ENCODE measurements around the gene PLXND1.

Gene PLXND1

DNA sequence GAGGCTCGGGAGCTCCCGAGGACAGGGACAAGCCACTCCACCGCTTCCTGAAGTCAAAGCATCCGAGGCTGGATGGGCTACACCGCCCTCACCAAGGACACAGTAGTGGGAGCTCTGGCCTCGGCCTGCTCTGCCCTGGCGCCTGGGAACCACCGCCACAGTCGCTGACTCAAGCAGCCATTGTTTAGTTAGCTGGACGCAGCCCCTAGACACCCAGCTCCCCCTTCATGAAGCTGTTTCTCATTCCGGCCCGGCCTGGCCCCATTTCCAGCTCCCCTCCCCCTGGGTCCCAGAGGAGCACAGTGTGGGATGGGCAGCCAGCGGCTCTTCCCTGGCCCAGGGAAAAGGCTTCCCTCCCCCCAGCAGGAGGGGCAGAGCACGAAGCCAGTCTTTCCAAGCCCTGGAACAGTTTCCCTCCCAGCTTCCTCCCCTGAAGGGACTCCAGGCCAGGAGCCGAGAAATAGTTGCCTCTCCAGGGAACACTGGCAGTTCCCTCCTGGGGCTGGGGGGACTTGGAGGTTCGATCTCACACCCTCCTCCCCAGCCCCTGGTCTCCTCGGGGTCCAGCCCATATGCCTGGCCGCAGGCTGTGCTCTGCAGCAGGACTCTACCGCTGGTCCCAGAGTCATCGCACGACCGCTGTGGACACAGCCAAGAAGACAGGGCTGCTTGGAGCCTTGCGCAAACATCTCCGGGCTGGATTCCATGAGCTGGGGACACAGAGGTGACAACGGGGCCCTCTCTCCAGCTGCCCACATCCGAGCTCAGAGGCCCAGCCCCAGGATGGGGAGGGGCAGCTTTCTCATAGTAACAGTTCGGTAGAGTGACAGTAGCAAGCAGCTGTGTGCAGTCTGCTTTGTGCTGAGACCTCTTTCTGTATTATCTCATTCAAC is 10.0 kb downstream of the PLXND1 start:
- DNase-seq (ENCODE audit: insufficient read length) (no peak), FAIRE-seq (no peak)
- no peak for TF ChIP-seq POLR2AphosphoS5 (IDR thresholded peaks at IDR 0.05; ENCODE audit: low read depth, low read length)

DNA sequence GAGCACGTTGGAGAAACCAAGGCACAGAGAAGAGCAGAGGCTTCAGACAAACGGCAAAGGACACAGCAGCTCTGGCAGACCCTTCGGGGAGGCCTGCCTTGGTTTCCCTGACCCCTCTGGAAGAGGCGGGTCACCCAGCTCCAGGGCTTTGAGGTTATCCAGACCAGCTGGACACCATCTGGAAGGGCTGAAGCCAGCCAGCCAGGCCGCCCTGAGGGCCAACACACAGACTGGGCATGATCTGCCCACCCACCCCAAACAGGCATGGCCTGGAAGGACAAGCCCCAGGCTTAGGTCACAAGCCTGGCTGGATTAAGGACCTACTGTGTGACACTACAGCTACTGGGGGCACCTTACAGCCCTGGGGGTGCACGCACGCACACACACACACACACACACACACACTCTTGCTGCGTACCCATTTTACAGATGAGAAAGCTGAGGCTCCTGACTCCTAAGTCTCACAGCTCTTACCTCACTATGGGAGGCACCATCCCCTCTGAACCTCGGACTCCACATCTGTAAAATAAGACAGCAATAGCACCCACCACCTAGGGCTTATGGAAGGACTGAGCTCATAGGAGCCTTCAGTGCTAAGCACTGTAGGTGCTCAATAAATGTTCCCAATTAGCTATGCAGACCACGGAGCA is 10.8 kb downstream of the PLXND1 start:
- no peak for DNase-seq (ENCODE audit: insufficient read length)
- no peak for TF ChIP-seq POLR2A (IDR thresholded peaks at IDR 0.05; ENCODE audit: low read depth, low read length)
- no peak for TF ChIP-seq POLR2AphosphoS5 (IDR thresholded peaks at IDR 0.05; ENCODE audit: low read depth, low read length)
- TF ChIP-seq TAF1 (IDR thresholded peaks at IDR 0.05; ENCODE audit: borderline replicate concordance, low read depth, low read length): no peak
- no peak for FAIRE-seq

GRCh38 chr3:129594907-129595390 is 11.5 kb downstream of the PLXND1 start:
- TF ChIP-seq POLR2AphosphoS5 (IDR thresholded peaks at IDR 0.05; ENCODE audit: low read depth, low read length) (no peak), TAF1 (IDR thresholded peaks at IDR 0.05; ENCODE audit: borderline replicate concordance, low read depth, low read length) (no peak), POLR2A (IDR thresholded peaks at IDR 0.05; ENCODE audit: low read depth, low read length) (no peak)
- DNase-seq (ENCODE audit: insufficient read length) (no peak), FAIRE-seq (no peak)

- FAIRE-seq: no peak
- TF ChIP-seq POLR2A (IDR thresholded peaks at IDR 0.05; ENCODE audit: low read depth, low read length) (no peak), TAF1 (IDR thresholded peaks at IDR 0.05; ENCODE audit: borderline replicate concordance, low read depth, low read length) (no peak), POLR2AphosphoS5 (IDR thresholded peaks at IDR 0.05; ENCODE audit: low read depth, low read length) (no peak)
- DNase-seq (ENCODE audit: insufficient read length): no peak
Observed at GRCh38 chr3:129594409-129594808, 12.1 kb downstream of the PLXND1 start.

DNA sequence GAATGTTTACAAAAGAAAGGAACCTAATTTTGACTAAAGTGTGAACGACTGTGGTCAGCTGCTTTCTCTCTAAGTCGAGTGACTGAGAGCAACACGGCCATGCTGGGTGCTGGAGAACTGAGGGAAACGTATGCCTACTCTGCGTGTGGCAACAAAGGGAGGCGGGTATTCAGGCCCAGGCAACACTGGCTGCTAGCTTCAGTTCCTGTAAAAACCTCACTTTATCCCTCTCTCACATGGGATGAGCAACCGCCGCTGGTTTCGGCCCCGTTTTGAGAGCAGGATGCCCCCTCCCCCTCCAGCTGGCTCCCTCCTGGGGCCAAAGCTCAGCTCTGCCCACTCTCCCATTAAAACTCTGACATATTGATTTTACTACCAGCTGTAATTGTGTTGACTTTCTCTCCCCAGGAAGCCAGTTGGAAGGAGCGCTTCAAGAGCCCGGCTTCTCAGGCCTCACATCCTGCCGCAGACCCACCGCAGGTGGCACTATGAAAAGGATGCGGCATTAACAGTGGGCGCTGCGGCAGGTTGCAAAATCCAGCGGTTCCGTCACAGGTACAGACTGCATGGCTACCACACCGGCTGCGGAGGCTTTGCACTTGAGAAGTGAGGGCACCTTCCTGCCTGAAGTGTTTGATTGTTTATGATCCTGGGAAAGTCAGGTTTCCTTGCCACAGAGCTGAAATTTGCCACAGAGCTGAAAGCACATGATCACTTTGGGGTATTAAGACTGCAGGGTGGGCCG is 12.7 kb downstream of the PLXND1 start:
- FAIRE-seq: no peak
- DNase-seq (ENCODE audit: insufficient read length): no peak
- no peak for TF ChIP-seq POLR2A (IDR thresholded peaks at IDR 0.05; ENCODE audit: low read depth, low read length)
- no peak for TF ChIP-seq TAF1 (IDR thresholded peaks at IDR 0.05; ENCODE audit: borderline replicate concordance, low read depth, low read length)
- TF ChIP-seq POLR2AphosphoS5 (IDR thresholded peaks at IDR 0.05; ENCODE audit: low read depth, low read length): no peak

DNA sequence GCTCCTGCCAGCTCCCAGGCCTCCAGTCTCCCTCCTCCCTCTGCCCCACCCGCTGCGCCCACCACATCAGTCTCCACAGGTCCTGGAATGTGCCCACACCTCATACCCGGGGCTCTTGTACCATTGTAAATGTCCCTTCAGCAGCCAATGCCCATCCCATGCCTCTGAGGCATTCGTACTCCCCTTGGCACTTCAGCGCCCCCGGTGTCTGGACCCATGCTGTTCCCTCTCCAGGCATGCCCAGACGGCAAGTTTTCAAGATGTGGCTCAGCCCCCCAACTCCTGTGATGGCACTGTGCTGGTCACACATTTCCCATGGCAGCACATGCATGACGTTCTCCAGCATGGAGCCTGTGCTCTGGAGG is 13.3 kb downstream of the PLXND1 start:
- no peak for TF ChIP-seq POLR2AphosphoS5 (IDR thresholded peaks at IDR 0.05; ENCODE audit: low read depth, low read length)
- no peak for TF ChIP-seq TAF1 (IDR thresholded peaks at IDR 0.05; ENCODE audit: borderline replicate concordance, low read depth, low read length)
- no peak for TF ChIP-seq POLR2A (IDR thresholded peaks at IDR 0.05; ENCODE audit: low read depth, low read length)
- no peak for FAIRE-seq
- DNase-seq (ENCODE audit: insufficient read length): no peak

GRCh38 chr3:129592381-129593131 is 13.9 kb downstream of the PLXND1 start:
- FAIRE-seq: no peak
- no peak for TF ChIP-seq POLR2AphosphoS5 (IDR thresholded peaks at IDR 0.05; ENCODE audit: low read depth, low read length)
- TF ChIP-seq TAF1 (IDR thresholded peaks at IDR 0.05; ENCODE audit: borderline replicate concordance, low read depth, low read length): no peak
- TF ChIP-seq POLR2A (IDR thresholded peaks at IDR 0.05; ENCODE audit: low read depth, low read length): no peak
- no peak for DNase-seq (ENCODE audit: insufficient read length)

GRCh38 chr3:129591932-129592331 is 14.5 kb downstream of the PLXND1 start:
- no peak for TF ChIP-seq TAF1 (IDR thresholded peaks at IDR 0.05; ENCODE audit: borderline replicate concordance, low read depth, low read length)
- no peak for TF ChIP-seq POLR2AphosphoS5 (IDR thresholded peaks at IDR 0.05; ENCODE audit: low read depth, low read length)
- TF ChIP-seq POLR2A (IDR thresholded peaks at IDR 0.05; ENCODE audit: low read depth, low read length): no peak
- DNase-seq (ENCODE audit: insufficient read length): no peak
- FAIRE-seq: no peak

DNA sequence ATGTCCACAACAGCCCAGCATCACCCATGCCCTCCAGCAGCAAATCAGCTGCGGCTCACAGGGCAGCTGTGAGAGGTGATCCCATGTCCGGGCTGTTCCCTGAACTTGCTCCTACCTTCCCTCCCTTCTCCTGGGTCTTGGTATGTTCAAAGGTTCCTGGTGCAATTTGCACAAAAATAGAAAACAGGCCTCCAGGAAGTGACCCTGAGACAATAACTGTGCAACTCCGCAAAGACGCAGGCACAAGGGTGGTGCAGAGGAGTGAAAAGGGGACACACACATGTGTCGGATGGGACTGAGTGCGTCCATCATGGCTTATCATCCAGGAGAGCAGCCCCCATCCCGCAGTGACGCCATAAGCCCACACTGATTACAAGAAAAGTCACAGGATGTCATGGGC is 16.3 kb downstream of the PLXND1 start:
- TF ChIP-seq POLR2AphosphoS5 (IDR thresholded peaks at IDR 0.05; ENCODE audit: low read depth, low read length): no peak
- TF ChIP-seq POLR2A (IDR thresholded peaks at IDR 0.05; ENCODE audit: low read depth, low read length): no peak
- no peak for TF ChIP-seq TAF1 (IDR thresholded peaks at IDR 0.05; ENCODE audit: borderline replicate concordance, low read depth, low read length)
- FAIRE-seq: no peak
- DNase-seq (ENCODE audit: insufficient read length): no peak

- FAIRE-seq: no peak
- no peak for DNase-seq (ENCODE audit: insufficient read length)
- TF ChIP-seq TAF1 (IDR thresholded peaks at IDR 0.05; ENCODE audit: borderline replicate concordance, low read depth, low read length) (no peak), POLR2A (IDR thresholded peaks at IDR 0.05; ENCODE audit: low read depth, low read length) (no peak), POLR2AphosphoS5 (IDR thresholded peaks at IDR 0.05; ENCODE audit: low read depth, low read length) (no peak)
Observed at GRCh38 chr3:129587566-129588210, 18.8 kb downstream of the PLXND1 start.

Data from GM12892 (cell line).